ENCODE results near the gene CMSS1. TPM values are rescaled to one million over a fixed set of nuclear protein-coding genes. Genes with fewer than 3 reads are reported as not detected.

Gene CMSS1
- total and polyA plus RNA-seq, 4 experiments from 2014 or later: 18.3 to 29.4 (median 21.9) TPM

DNA sequence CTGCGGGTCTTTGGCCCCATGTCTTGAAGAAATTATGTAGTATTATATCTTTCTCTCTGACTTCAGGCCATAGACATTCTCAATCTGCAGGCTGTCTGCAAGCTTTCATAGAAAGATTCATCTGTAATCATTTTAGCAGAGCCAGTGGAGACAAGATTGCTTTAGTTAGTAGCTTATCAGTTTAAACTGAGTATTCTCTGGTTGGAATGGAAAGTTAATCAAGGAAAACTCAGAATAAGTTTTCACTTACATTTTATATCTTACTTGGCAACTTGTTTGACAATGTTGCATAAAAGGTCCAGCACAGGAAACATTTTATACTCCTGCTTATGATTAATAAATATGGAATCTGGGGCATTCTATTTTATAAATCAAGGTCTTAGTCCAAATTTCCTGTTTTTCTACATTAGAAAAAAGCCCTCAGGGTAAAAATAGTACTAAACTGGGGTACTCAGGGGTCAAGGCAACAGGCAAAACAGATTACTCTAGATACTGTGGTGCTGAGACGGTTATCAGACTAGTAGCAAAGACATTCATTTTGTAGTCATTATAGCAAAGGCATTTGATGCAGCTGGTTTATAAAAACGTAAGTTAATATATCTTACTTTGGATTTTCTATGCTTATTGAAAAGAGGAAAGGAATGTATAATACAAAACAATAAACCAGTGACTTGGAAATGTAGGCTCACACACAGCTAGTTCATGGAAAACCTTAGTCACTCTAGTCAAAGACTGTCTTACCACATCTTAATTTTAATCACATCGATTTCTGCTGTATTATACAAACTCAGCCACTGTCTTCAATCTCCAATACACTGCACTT, 341.9 kb downstream of the CMSS1 start:
- Histone ChIP-seq H3K4me3 (ENCODE audit: low read length in 2 of 2) (no peak overlapping the region), H3K9me3 (ENCODE audit: control insufficient read depth in 1 of 2, low read length in 2 of 2) (peaks cover 0 to 9% of the 10 kb centered on the region in 2 donors), H3K36me3 (ENCODE audit: insufficient read depth, low read length) (no peaks in the 10 kb centered on the region), H3K27me3 (ENCODE audit: insufficient read depth, low read length) (no peaks in the 10 kb centered on the region), H3K27ac (ENCODE audit: low read depth, low read length) (no peak overlapping the region), H3K4me1 (ENCODE audit: insufficient read depth, low read length) (no peaks in the 10 kb centered on the region)
- intact Hi-C loops (cut with micrococcal nuclease): no loop called here
- H3K9me3 Mint-ChIP-seq: peaks cover 0 to 24% (median 18%) of the 10 kb centered on the region in 8 donors
- no peak for DNase-seq
- H3K36me3 Mint-ChIP-seq: peaks cover 45 to 55% of the 10 kb centered on the region in 2 donors
- no peaks in the 10 kb centered on the region for H3K4me1 Mint-ChIP-seq
- CTCF ChIA-PET (ENCODE audit: partially characterized antibody): interaction anchor here (1.4 kb wide), 1 partner anchor 11 kb away, joined by 3 read pairs; no protein-coding TSS in a partner anchor
- H3K4me3 Mint-ChIP-seq: no peak overlapping the region
- H3K27me3 Mint-ChIP-seq: no peaks in the 10 kb centered on the region
- H3K27ac Mint-ChIP-seq: no peak overlapping the region
- POLR2A ChIA-PET (ENCODE audit: partially characterized antibody): no interaction called here

DNA sequence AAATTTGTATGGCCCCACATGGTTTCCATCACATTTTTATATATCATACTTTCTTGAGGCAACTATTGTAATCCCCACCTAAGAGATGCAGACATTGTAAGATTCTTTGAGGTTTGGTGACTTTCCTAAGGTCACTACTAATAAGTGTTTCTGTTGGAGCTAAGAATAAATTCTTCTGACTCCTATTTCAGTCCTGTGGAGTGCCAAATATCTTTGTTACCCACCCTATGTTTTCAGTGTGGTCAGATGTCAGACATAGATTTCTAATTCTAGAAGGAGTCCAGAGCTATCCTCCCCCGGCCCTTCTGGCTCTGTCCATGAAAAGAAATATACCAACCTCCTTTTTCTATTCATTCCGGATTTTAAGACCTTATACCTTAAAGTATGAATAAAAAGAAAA, 342.9 kb downstream of the CMSS1 start:
- no peak overlapping the region for H3K4me3 ChIP-seq (ENCODE audit: low read length in 2 of 2)
- no peak overlapping the region for H3K4me3 Mint-ChIP-seq
- no peaks in the 10 kb centered on the region for H3K4me1 ChIP-seq (ENCODE audit: insufficient read depth, low read length)
- no peaks in the 10 kb centered on the region for H3K4me1 Mint-ChIP-seq
- H3K36me3 ChIP-seq (ENCODE audit: insufficient read depth, low read length): no peaks in the 10 kb centered on the region
- POLR2A ChIA-PET (ENCODE audit: partially characterized antibody): no interaction called here
- no peak for DNase-seq
- H3K27ac Mint-ChIP-seq: no peak overlapping the region
- intact Hi-C loops (cut with micrococcal nuclease): no loop called here
- CTCF ChIA-PET (ENCODE audit: partially characterized antibody): no interaction called here
- H3K27me3 ChIP-seq (ENCODE audit: insufficient read depth, low read length): no peaks in the 10 kb centered on the region
- H3K9me3 Mint-ChIP-seq: peaks cover 0 to 18% (median 12%) of the 10 kb centered on the region in 8 donors
- H3K27ac ChIP-seq (ENCODE audit: low read depth, low read length): no peak overlapping the region
- peaks cover 0 to 2% of the 10 kb centered on the region in 2 donors for H3K9me3 ChIP-seq (ENCODE audit: control insufficient read depth in 1 of 2, low read length in 2 of 2)
- peaks cover 42 to 47% of the 10 kb centered on the region in 2 donors for H3K36me3 Mint-ChIP-seq
- H3K27me3 Mint-ChIP-seq: no peaks in the 10 kb centered on the region

DNA sequence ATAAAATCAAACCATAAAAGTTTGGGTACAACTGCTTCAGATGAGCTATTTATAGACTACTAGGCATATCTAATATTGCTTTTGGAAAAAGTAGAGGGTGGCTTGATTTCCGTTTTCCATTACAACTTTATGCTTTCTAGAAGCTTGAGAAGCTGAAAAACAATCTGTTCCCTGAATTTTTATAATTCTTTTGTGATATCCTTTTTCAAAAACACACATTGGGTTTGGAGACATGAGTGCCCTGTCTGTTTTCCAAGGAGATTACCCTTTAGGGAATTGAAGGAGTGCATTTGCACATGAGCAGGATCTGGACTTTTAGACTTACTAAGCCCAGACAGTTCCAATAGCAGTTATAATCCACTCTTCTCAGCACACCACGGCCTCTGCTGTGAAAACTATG, 346.1 kb downstream of the CMSS1 start:
- no peaks in the 10 kb centered on the region for H3K9me3 ChIP-seq (ENCODE audit: control insufficient read depth in 1 of 2, low read length in 2 of 2)
- H3K36me3 Mint-ChIP-seq: peaks cover 31% of the 10 kb centered on the region in 2 donors
- CTCF ChIA-PET (ENCODE audit: partially characterized antibody): no interaction called here
- no peaks in the 10 kb centered on the region for H3K9me3 Mint-ChIP-seq
- no peaks in the 10 kb centered on the region for H3K4me1 Mint-ChIP-seq
- no peak overlapping the region for H3K4me3 ChIP-seq (ENCODE audit: low read length in 2 of 2)
- POLR2A ChIA-PET (ENCODE audit: partially characterized antibody): no interaction called here
- no peaks in the 10 kb centered on the region for H3K36me3 ChIP-seq (ENCODE audit: insufficient read depth, low read length)
- no peaks in the 10 kb centered on the region for H3K4me1 ChIP-seq (ENCODE audit: insufficient read depth, low read length)
- no peak overlapping the region for H3K4me3 Mint-ChIP-seq
- intact Hi-C loops (cut with micrococcal nuclease): no loop called here
- no peaks in the 10 kb centered on the region for H3K27me3 ChIP-seq (ENCODE audit: insufficient read depth, low read length)
- no peak for DNase-seq
- no peak overlapping the region for H3K27ac Mint-ChIP-seq
- H3K27ac ChIP-seq (ENCODE audit: low read depth, low read length): no peak overlapping the region
- H3K27me3 Mint-ChIP-seq: no peaks in the 10 kb centered on the region

DNA sequence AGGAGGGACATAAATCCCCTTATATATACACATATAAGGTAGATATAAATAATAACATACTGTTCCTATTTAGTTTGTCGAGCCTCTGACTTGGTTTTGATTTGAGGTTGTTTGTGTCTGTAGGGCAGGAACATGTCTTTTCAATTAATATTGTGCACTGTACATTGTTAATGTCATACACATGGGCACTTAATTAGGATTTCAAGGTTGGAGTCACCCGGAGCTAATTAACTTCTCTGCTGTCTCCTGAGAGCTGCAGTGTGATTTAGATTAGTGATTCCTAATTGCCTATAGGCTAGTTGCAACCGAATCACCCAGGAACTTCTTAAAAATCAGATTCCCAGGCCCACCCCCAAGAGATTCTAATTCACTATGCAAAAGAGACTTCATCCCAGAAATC, 347.1 kb downstream of the CMSS1 start:
- Mint-ChIP-seq H3K4me1 (no peaks in the 10 kb centered on the region), H3K4me3 (no peak overlapping the region), H3K27me3 (no peaks in the 10 kb centered on the region), H3K36me3 (peaks cover 31% of the 10 kb centered on the region in 2 donors), H3K27ac (no peak overlapping the region), H3K9me3 (no peaks in the 10 kb centered on the region)
- Histone ChIP-seq H3K4me3 (ENCODE audit: low read length in 2 of 2) (no peak overlapping the region), H3K4me1 (ENCODE audit: insufficient read depth, low read length) (no peaks in the 10 kb centered on the region), H3K27me3 (ENCODE audit: insufficient read depth, low read length) (no peaks in the 10 kb centered on the region), H3K27ac (ENCODE audit: low read depth, low read length) (no peak overlapping the region), H3K9me3 (ENCODE audit: control insufficient read depth in 1 of 2, low read length in 2 of 2) (no peaks in the 10 kb centered on the region), H3K36me3 (ENCODE audit: insufficient read depth, low read length) (no peaks in the 10 kb centered on the region)
- ChIA-PET POLR2A (ENCODE audit: partially characterized antibody) (no interaction called here), CTCF (ENCODE audit: partially characterized antibody) (no interaction called here)
- DNase-seq: no peak
- intact Hi-C loops (cut with micrococcal nuclease): no loop called here

- Histone ChIP-seq H3K36me3 (ENCODE audit: insufficient read depth, low read length) (no peaks in the 10 kb centered on the region), H3K9me3 (ENCODE audit: control insufficient read depth in 1 of 2, low read length in 2 of 2) (no peaks in the 10 kb centered on the region), H3K27me3 (ENCODE audit: insufficient read depth, low read length) (no peaks in the 10 kb centered on the region), H3K4me3 (ENCODE audit: low read length in 2 of 2) (no peak overlapping the region), H3K27ac (ENCODE audit: low read depth, low read length) (no peak overlapping the region), H3K4me1 (ENCODE audit: insufficient read depth, low read length) (no peaks in the 10 kb centered on the region)
- Mint-ChIP-seq H3K27me3 (no peaks in the 10 kb centered on the region), H3K36me3 (peaks cover 22 to 23% of the 10 kb centered on the region in 2 donors), H3K9me3 (no peaks in the 10 kb centered on the region), H3K4me3 (no peak overlapping the region), H3K27ac (no peak overlapping the region), H3K4me1 (no peaks in the 10 kb centered on the region)
- POLR2A ChIA-PET (ENCODE audit: partially characterized antibody): no interaction called here
- intact Hi-C loops (cut with micrococcal nuclease): no loop called here
- CTCF ChIA-PET (ENCODE audit: partially characterized antibody): no interaction called here
- no peak for DNase-seq
Observed at GRCh38 chr3:100165926-100166550, 348.4 kb downstream of the CMSS1 start.

DNA sequence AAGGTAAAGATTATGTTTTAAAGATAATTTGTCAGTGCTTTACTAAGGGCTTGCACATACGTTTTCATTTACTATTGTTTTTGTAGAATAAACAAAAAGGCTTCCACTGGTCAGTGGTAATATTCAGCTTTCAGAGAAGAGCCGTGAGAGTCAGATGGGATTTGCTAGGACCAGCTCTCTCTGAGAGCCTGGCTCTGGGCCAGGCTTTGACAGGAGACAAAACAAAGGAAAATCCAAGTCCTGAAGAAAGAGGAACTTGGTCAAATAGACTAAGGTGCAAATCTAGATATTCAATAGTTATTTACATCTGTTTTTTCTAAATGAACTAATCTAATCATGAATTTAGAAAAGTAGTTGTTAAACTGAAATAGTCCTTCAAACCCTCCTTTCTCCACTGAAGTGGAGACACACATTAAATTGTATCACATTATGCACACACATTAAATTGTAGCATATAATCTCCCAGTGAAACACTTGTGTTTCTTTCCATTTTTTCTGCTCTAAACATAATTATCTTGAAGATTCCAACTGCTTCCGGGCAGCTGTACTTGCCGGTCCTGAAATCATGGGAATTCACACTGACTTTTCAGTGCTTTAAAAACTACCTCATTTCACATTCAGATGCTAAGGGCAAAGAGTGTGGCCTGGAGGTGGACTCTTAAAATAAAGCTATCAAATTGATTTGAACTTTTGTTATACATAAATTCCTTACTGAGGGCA, 351.7 kb downstream of the CMSS1 start:
- ChIA-PET POLR2A (ENCODE audit: partially characterized antibody) (no interaction called here), CTCF (ENCODE audit: partially characterized antibody) (no interaction called here)
- Mint-ChIP-seq H3K4me3 (no peak overlapping the region), H3K27ac (no peak overlapping the region), H3K9me3 (no peaks in the 10 kb centered on the region), H3K4me1 (no peaks in the 10 kb centered on the region), H3K36me3 (peaks cover 29 to 33% of the 10 kb centered on the region in 2 donors), H3K27me3 (no peaks in the 10 kb centered on the region)
- Histone ChIP-seq H3K4me1 (ENCODE audit: insufficient read depth, low read length) (no peaks in the 10 kb centered on the region), H3K36me3 (ENCODE audit: insufficient read depth, low read length) (no peaks in the 10 kb centered on the region), H3K4me3 (ENCODE audit: low read length in 2 of 2) (no peak overlapping the region), H3K27ac (ENCODE audit: low read depth, low read length) (no peak overlapping the region), H3K27me3 (ENCODE audit: insufficient read depth, low read length) (no peaks in the 10 kb centered on the region), H3K9me3 (ENCODE audit: control insufficient read depth in 1 of 2, low read length in 2 of 2) (no peaks in the 10 kb centered on the region)
- no peak for DNase-seq
- intact Hi-C loops (cut with micrococcal nuclease): no loop called here

DNA sequence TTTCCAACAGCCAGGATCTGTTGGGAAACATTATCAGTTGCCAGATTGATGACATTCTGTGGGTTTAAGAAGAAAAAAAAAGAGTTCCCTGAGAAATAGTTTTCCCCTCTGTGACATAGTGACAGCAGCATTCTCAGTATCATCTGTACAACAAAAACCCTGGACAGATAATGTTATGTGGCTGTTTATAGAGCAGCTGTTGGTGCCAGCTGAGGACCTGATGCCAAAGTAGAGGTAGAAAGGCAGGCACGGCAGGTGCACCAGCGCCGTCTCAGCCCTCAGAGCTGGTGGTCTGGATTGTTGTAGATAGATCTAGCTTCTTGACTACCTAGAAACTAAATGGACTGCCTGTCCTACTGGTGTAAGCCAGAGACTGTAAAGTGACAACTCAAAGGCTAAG, 352.8 kb downstream of the CMSS1 start:
- Histone ChIP-seq H3K27me3 (ENCODE audit: insufficient read depth, low read length) (no peaks in the 10 kb centered on the region), H3K9me3 (ENCODE audit: control insufficient read depth in 1 of 2, low read length in 2 of 2) (no peaks in the 10 kb centered on the region), H3K36me3 (ENCODE audit: insufficient read depth, low read length) (no peaks in the 10 kb centered on the region), H3K4me1 (ENCODE audit: insufficient read depth, low read length) (no peaks in the 10 kb centered on the region), H3K4me3 (ENCODE audit: low read length in 2 of 2) (no peak overlapping the region), H3K27ac (ENCODE audit: low read depth, low read length) (no peak overlapping the region)
- Mint-ChIP-seq H3K4me1 (no peaks in the 10 kb centered on the region), H3K4me3 (no peak overlapping the region), H3K27ac (no peak overlapping the region), H3K36me3 (peaks cover 34 to 37% of the 10 kb centered on the region in 2 donors), H3K9me3 (no peaks in the 10 kb centered on the region), H3K27me3 (no peaks in the 10 kb centered on the region)
- intact Hi-C loops (cut with micrococcal nuclease): no loop called here
- CTCF ChIA-PET (ENCODE audit: partially characterized antibody): interaction anchor here (1.2 kb wide), 1 partner anchor 12 kb away, joined by 3 read pairs; no protein-coding TSS in a partner anchor
- DNase-seq: no peak
- POLR2A ChIA-PET (ENCODE audit: partially characterized antibody): no interaction called here

Data from CD4-positive, alpha-beta memory T cell (primary cell).